T-helper 2 cell treated with Interferon-gamma antibody and Interleukin-4, amounts not matched to agents 5 μg/mL and 100 μg/mL, for 36 hours (primary cell): ENCODE measurements around the gene DSC3.
"Not testable (repeated sequence)": the region's sequence is repeated elsewhere in the genome, so short reads cannot be mapped to it uniquely, and the experiment has no call there.

Experiments
- DNase-seq: peaks from one replicate; pipeline ENCODE4 v3.0.0; 2021; ENCODE audit warnings: low spot score
- H3K27ac Mint-ChIP-seq: one replicate; pipeline ENCODE4 v1.8.0; 2021; ENCODE audit warnings: mild to moderate bottlenecking, mixed read lengths
- H3K27me3 Mint-ChIP-seq: one replicate; pipeline ENCODE4 v1.8.0; 2021; ENCODE audit warnings: low read depth, mixed read lengths
- H3K36me3 Mint-ChIP-seq: one replicate; pipeline ENCODE4 v1.8.0; 2021; ENCODE audit warnings: low read depth, mixed read lengths
- H3K4me1 Mint-ChIP-seq: one replicate; pipeline ENCODE4 v1.8.0; 2021; ENCODE audit warnings: low read depth, mixed read lengths
- H3K4me3 Mint-ChIP-seq: one replicate; pipeline ENCODE4 v1.8.0; 2022; ENCODE audit warnings: mild to moderate bottlenecking, moderate library complexity, mixed read lengths
- H3K9me3 Mint-ChIP-seq: one replicate; pipeline ENCODE4 v1.8.0; 2021; ENCODE audit warnings: mixed read lengths

The DSC3 gene

DNA sequence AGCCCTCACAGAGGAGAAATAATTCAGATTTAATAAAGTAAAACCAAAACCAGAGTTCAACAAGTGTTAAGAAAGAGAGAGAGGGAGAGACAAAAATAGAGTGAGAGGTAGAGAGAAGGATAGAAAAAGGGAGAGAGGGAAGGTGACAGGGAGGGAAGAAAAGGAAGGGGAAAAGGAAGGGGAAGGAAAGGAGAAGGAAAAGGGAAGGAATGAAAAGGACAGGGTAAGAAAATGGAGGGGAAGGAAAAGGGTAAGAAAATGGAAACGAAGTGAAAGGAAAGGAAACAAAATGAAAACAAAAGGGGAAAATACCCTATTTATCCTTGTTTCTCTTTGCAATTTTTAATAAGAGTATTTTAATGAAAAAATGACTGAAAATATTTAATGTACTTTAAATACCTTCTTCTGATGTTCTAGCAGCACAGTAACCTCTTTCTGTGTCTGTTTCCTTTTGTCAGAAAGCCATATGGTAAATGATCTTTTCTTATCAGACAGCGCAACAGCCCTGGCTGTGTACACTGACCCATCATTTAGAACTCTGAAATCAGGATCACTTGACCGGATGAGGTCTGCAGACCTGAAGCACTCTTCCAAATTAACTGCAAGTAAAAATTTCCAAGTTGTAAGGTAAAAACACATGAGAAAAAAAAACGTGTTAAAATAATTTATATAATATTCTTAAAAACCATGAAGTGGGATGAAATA, 11.8 kb downstream of the DSC3 start:
- Mint-ChIP-seq H3K27ac (no peak overlapping the region), H3K4me1 (no peaks in the 10 kb centered on the region), H3K27me3 (no peaks in the 10 kb centered on the region), H3K4me3 (no peak overlapping the region), H3K9me3 (no peaks in the 10 kb centered on the region), H3K36me3 (no peaks in the 10 kb centered on the region)
- no peak for DNase-seq

DNA sequence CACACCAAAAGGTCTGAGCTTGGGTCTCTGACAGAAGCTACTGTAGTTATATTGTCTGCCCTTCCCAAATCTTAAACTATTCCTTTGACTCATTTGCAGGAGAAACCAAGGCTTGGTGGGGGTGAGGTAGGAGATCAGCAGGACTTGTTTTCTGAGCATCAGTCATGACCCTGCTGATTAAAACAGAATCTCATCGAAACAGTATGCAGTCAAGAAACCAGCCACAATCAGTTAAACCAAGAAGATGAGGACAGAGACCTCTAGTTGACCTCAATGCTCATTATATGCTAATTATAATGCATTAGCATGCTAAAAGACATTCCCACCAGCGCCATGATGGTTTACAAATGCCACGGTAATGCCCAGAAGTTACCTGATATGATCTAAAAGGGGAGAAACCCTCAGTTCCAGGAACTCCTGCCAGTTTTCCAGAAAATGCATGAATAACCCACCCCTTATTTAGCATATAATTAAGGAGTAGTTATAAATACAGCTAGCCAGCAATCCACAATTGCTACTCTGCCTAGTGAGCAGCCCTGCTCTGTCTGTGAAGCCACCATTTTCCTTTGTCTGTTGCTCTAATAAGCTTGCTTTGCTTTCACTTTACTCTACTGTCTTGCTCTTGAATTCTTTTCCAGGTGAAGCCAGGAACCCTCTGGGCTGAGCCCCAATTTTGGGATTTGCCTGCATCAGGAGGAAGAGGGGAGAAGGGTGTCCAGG, 26.7 kb downstream of the DSC3 start:
- H3K9me3 Mint-ChIP-seq = peaks cover 13% of the 10 kb centered on the region
- H3K36me3 Mint-ChIP-seq = no peaks in the 10 kb centered on the region
- DNase-seq = no peak
- no peaks in the 10 kb centered on the region for H3K4me1 Mint-ChIP-seq
- H3K27ac Mint-ChIP-seq = no peak overlapping the region
- no peaks in the 10 kb centered on the region for H3K27me3 Mint-ChIP-seq
- no peak overlapping the region for H3K4me3 Mint-ChIP-seq

DNA sequence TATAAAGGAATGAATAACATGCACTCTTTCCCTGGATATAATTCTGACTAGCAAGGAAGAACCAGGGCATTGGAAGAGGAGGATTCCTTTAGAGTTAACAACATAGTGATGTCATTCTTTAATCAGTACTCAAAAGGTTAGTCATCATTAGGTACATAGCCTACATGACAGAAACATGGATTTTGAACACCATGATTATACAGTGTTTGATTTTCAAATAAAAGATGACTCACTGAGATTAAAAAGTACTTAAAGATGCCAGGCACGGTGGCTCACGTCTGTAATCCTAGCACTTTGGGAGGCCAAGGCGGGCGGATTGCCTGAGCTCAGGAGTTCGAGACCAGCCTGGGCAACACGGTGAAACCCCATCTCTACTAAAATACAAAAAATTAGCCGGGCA, 31.1 kb downstream of the DSC3 start:
- H3K4me3 Mint-ChIP-seq, H3K27ac Mint-ChIP-seq, DNase-seq, H3K36me3 Mint-ChIP-seq, H3K9me3 Mint-ChIP-seq, H3K4me1 Mint-ChIP-seq, H3K27me3 Mint-ChIP-seq: not testable (repeated sequence)

DNA sequence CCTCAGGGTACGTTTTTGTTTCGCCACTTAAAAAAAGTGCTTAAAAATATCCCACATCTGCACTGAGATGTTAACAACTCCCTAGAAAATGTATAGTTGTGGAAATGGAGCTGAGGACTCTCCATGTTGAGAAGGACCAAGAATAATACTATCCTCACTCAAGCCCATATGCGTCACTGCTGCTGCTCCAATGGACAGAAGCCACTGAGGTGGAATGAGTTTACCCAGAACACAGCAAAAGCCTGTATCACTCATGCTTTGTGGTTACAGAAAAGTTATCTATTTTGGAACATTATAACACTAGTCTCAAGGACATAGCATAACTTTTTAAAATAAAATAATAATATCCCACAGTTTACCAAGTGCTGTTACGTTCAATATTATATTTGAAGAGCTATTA, 31.9 kb downstream of the DSC3 start:
- H3K27me3 Mint-ChIP-seq = no peaks in the 10 kb centered on the region
- no peak for DNase-seq
- no peaks in the 10 kb centered on the region for H3K9me3 Mint-ChIP-seq
- no peaks in the 10 kb centered on the region for H3K36me3 Mint-ChIP-seq
- H3K4me1 Mint-ChIP-seq = no peaks in the 10 kb centered on the region
- no peak overlapping the region for H3K4me3 Mint-ChIP-seq
- H3K27ac Mint-ChIP-seq = no peak overlapping the region

DNA sequence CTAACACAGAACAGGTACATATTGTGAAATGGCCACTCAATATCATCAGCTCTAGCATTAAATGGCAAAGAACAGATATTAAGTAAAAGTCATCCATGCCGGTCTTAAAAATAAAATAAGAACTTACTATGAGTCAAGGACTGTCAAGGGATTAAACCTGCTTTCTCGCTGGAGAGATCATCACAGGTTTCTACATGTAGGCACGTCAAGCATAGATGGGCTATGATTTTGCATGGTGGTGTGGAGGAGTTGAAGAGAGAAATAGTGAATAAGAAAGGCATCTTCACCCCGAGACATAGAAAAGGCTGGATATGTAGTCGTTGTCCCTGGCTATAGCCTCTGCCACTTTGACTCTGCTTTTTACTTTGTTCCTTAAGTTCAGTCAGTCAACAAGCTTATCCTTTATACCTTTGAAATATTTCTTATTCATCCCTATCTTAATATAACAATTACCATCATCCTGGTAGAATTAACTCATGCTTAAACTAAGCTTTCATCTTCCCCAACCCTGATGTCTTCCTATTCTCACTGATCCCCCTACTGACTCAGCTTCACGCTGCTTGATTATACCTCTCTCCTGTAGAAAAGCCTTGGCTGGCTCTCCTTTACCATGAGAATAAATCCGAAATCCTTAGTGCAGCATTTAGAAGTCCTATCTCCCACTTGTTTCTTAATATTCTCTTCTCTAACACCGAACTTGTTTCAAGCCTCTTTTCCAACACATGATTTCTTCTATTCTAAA, 42.5 kb downstream of the DSC3 start:
- Mint-ChIP-seq H3K9me3 (peaks cover 2% of the 10 kb centered on the region), H3K27ac (no peak overlapping the region), H3K4me3 (no peak overlapping the region), H3K36me3 (no peaks in the 10 kb centered on the region), H3K27me3 (no peaks in the 10 kb centered on the region), H3K4me1 (no peaks in the 10 kb centered on the region)
- DNase-seq = no peak

DNA sequence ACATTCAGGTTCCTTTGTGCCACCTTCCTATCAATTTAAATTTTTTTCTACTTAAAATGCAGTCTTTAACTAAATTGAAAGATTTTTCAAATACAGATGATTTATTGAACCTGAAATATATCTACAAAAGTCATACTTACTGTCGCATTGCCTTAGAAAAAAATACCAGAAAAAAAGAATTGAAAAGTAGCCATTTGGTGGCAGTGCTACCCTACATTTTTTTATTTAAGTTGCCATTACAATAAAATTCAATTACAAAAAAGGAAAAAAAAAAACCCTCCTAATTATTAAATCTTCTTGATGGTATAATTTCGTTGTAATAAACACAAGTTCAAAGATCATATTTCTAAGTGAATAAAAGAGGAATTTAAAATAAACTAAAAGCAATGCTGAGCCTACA, 43.4 kb downstream of the DSC3 start:
- Mint-ChIP-seq H3K36me3 (no peaks in the 10 kb centered on the region), H3K4me1 (no peaks in the 10 kb centered on the region), H3K27ac (no peak overlapping the region), H3K4me3 (no peak overlapping the region), H3K9me3 (peaks cover 3% of the 10 kb centered on the region), H3K27me3 (no peaks in the 10 kb centered on the region)
- no peak for DNase-seq

DNA sequence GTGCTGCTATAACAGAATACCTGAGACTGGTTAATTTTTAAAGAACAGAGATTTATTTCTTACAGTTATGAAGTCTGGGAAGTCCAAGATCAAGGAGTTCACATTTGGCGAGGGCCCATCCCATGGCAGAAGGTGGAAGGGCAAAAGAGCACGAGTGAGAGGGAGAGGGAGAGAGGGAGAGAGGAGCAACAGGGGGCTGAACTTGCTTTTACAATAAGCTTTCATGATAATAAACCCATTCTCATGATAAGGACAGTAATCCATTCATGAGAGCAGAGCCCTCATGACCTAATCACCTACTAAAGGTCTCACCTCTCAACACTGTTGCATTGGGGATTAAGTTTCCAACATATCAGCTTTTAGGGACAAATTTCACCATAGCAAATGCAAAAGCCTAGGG, 45.3 kb downstream of the DSC3 start:
- no peak overlapping the region for H3K4me3 Mint-ChIP-seq
- no peaks in the 10 kb centered on the region for H3K27me3 Mint-ChIP-seq
- H3K9me3 Mint-ChIP-seq = peaks cover 3% of the 10 kb centered on the region
- no peak for DNase-seq
- H3K4me1 Mint-ChIP-seq = no peaks in the 10 kb centered on the region
- H3K27ac Mint-ChIP-seq = no peak overlapping the region
- H3K36me3 Mint-ChIP-seq = no peaks in the 10 kb centered on the region

DNA sequence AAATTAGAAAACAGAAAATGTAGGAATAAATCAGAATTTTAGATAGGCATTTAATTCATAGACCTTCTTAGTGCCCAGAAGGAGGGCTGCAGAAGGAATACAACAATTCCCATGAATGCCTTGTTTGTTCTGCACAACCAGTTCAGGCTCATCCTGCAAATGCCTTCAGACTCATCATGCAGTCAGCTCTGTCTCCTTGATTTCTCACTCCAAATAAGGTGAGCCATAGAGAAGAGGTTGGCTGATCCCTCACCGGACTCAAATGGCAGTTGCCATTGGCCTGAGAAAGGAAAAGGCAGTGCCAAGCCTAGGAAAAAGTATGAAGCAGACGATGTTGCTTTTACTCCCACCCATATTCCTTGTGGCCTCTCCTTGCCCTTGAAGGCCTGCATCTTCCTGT, 50.3 kb downstream of the DSC3 start:
- no peak overlapping the region for H3K27ac Mint-ChIP-seq
- no peaks in the 10 kb centered on the region for H3K27me3 Mint-ChIP-seq

DNA sequence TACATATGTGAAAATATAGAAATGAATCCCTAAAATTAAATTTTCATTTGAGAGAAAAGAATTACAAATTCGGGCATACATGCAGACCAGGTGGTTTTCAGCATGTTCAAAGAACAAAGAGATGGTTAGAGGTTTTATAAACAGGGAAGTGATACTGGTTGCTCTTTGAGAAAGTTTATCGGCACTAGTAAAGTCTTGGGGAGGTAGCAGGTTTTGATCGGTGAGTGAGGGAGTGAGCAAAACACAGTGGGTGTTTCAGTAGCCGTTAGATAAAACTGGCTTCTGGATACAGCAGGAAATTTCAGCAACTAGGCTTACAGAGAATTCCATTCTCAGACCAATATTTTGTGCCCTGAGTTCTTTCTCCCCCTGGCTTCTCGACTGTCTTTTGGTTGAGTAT, 51.1 kb downstream of the DSC3 start:
- Mint-ChIP-seq H3K36me3 (no peaks in the 10 kb centered on the region), H3K9me3 (peaks cover 3% of the 10 kb centered on the region), H3K4me3 (no peak overlapping the region)

More for the DNA sequence above, 50.3 kb downstream of the DSC3 start:
- peaks cover 3% of the 10 kb centered on the region for H3K9me3 Mint-ChIP-seq
- DNase-seq = no peak
- H3K4me1 Mint-ChIP-seq = no peaks in the 10 kb centered on the region
- H3K36me3 Mint-ChIP-seq = no peaks in the 10 kb centered on the region
- H3K4me3 Mint-ChIP-seq = no peak overlapping the region

DNA sequence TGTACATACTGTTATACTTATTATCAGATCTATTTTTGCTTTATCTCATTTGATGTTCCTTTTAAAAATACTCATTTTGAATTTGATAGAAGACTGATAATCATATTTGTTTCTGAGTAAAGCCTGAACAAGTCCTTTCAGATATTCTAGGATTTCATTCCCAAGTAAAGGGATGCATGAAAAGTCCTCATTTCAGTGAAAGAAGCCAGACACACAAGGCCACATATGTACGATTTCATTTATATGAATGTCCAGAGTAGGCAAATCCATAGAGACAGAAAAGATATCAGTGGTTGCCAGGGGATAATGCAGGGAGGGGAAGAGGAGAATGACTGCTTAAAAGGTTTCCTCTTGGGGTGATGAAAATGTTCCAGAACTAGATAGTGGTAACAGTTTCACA, 53.4 kb downstream of the DSC3 start:
- no peak overlapping the region for H3K27ac Mint-ChIP-seq
- no peaks in the 10 kb centered on the region for H3K4me1 Mint-ChIP-seq
- no peak overlapping the region for H3K4me3 Mint-ChIP-seq
- no peaks in the 10 kb centered on the region for H3K36me3 Mint-ChIP-seq
- no peaks in the 10 kb centered on the region for H3K9me3 Mint-ChIP-seq
- no peak for DNase-seq
- no peaks in the 10 kb centered on the region for H3K27me3 Mint-ChIP-seq

More for the DNA sequence above, 51.1 kb downstream of the DSC3 start:
- no peak for DNase-seq
- H3K27me3 Mint-ChIP-seq = no peaks in the 10 kb centered on the region
- H3K4me1 Mint-ChIP-seq = no peaks in the 10 kb centered on the region
- no peak overlapping the region for H3K27ac Mint-ChIP-seq

DNA sequence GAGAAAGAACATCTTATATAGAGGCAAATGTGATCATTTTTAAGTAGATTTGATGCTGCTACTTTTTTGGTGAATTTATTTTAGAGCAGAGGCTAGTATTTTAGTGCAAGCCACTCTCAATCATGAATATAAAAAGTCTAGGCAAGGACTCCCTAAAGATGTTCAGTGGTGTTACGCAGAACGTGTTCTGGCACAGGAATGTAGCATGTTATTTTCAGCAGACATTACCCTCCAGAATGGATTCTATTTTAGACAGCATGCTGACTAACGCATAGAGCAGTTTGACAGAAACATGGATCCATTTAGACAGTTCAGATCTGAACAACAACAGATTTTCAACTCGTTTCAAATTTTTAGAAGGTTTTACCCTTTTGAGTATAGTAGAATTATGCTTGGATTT, 54.1 kb downstream of the DSC3 start:
- H3K9me3 Mint-ChIP-seq = no peaks in the 10 kb centered on the region
- no peak for DNase-seq
- H3K4me3 Mint-ChIP-seq = no peak overlapping the region
- no peaks in the 10 kb centered on the region for H3K27me3 Mint-ChIP-seq
- no peaks in the 10 kb centered on the region for H3K36me3 Mint-ChIP-seq
- no peak overlapping the region for H3K27ac Mint-ChIP-seq
- H3K4me1 Mint-ChIP-seq = no peaks in the 10 kb centered on the region

DNA sequence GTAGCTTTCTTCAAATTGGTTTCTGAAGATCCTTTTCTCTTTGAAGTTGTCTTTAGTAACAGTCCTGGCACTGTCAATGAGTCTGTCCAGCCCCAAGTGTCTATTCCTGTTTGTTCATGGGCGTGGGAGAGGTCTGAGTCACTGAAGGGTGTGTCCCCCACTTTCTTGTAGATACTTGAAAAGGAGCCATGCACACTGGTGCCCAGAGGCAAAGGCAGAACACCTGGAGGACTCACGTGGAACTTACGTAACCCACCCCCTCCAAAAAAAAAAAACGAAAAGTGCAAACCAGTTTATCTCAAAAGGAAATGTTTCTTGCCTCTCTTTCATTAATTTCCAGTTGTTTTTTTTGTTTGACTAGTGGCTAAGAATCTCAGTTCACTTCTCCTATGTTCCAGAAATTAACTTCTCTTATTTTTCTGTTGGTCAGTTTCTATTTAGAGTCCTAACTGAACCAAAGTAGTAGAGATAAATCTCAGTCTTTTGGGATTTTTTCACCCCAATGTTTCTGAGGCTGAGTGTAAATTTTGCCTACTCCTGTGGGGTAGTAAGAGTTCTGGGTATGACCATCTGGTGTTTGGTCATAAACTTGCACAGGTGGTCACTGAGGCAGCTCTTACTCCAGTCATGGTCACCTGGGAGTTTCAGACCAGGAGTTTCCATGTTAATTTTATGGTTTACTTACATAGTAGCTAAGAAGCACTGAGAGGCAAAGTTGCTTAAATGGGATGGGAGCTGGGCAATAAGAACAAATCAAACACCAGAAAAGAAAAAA, 54.9 kb downstream of the DSC3 start:
- no peak for DNase-seq
- no peaks in the 10 kb centered on the region for H3K36me3 Mint-ChIP-seq
- H3K4me1 Mint-ChIP-seq = no peaks in the 10 kb centered on the region
- no peak overlapping the region for H3K27ac Mint-ChIP-seq
- H3K27me3 Mint-ChIP-seq = no peaks in the 10 kb centered on the region
- no peaks in the 10 kb centered on the region for H3K9me3 Mint-ChIP-seq
- no peak overlapping the region for H3K4me3 Mint-ChIP-seq

DNA sequence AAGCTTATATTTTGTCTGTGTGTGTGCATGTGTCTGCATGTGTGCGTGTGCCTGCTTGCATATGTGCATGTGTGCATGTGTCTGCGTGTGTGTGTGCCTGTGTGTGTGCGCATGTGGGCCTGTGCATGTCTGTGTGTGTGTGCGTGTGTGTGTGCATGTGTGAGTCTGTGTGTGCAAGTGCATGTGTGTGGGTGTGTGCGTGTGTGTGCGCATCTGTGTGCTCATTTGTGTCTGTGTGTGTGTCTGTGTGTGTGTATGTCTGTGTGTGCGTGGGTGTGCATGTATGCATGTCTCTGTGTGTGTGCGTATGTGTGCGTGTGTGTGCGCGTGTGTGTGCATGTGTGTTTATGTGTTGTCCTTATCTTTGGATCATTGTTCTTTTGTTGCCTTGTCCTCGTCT, 56.8 kb downstream of the DSC3 start:
- Mint-ChIP-seq H3K4me3 (no peak overlapping the region), H3K27me3 (no peaks in the 10 kb centered on the region)

More for the DNA sequence above, 56.8 kb downstream of the DSC3 start:
- H3K27ac Mint-ChIP-seq = no peak overlapping the region
- no peak for DNase-seq
- no peaks in the 10 kb centered on the region for H3K36me3 Mint-ChIP-seq
- no peaks in the 10 kb centered on the region for H3K9me3 Mint-ChIP-seq
- no peaks in the 10 kb centered on the region for H3K4me1 Mint-ChIP-seq
